IgD-negative memory B cell (primary cell): ENCODE results near the gene BRIX1. TPM values are rescaled to one million over a fixed set of nuclear protein-coding genes. Genes with fewer than 3 reads are reported as not detected.
"Not testable (repeated sequence)": the region's sequence is repeated elsewhere in the genome, so short reads cannot be mapped to it uniquely, and the experiment has no call there.

ENCODE experiments used
- H3K27ac Mint-ChIP-seq, 3 donors: one replicate each; pipeline ENCODE4 v1.8.0; 2020 to 2022; ENCODE audit warnings: mild to moderate bottlenecking in 3 of 3, mixed read lengths in 3 of 3, moderate library complexity in 1 of 3
- H3K27me3 Mint-ChIP-seq: one replicate; pipeline ENCODE4 v1.8.0; 2021; ENCODE audit warnings: mixed read lengths
- H3K36me3 Mint-ChIP-seq: one replicate; pipeline ENCODE4 v1.8.0; 2020; ENCODE audit warnings: mild to moderate bottlenecking, mixed read lengths
- H3K4me1 Mint-ChIP-seq, 3 donors: one replicate each; pipeline ENCODE4 v1.8.0; 2020 to 2022; ENCODE audit warnings: mixed read lengths in 3 of 3, mild to moderate bottlenecking in 1 of 3
- H3K4me3 Mint-ChIP-seq, 4 donors: one replicate each; pipeline ENCODE4 v1.8.0; 2020 to 2022; ENCODE audit warnings: mild to moderate bottlenecking in 4 of 4, mixed read lengths in 4 of 4, moderate library complexity in 3 of 4
- H3K9me3 Mint-ChIP-seq, 3 donors: one replicate each; pipeline ENCODE4 v1.8.0; 2020 to 2021; ENCODE audit warnings: mixed read lengths in 3 of 3, mild to moderate bottlenecking in 1 of 3
- polyA plus RNA-seq: library from polyadenylated mRNA; unstranded; fragments of 300-500 nt; fragmentation: Illumina TruSeq; gene quantifications from one replicate; pipeline ENCODE4 v1.2.3, GENCODE V29; 2021

The BRIX1 gene
- polyA plus RNA-seq, 1 donor from 2014 or later = 49.7 TPM

DNA sequence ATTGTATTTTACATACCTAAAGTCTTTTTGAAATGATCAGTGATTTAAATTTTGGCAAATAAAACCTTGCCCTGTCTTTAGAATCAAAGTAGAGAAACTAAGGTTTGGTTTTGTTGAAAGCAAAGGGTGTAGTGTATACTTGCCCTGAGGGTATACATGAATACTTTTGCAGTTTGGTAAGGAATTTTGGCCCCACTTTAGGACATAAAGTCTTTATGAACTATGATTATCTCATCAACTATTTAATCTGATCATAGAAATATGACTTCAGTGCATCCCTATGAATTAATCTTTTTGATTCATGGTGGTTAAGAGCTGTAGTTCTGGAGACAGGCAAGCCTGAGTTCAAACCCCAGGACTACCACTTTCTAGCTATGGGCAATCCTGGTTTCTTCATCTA lies 17.9 kb upstream of the BRIX1 start:
- Mint-ChIP-seq H3K4me1 (no peaks in the 10 kb centered on the region), H3K27ac (no peak overlapping the region), H3K27me3 (no peaks in the 10 kb centered on the region), H3K36me3 (no peaks in the 10 kb centered on the region), H3K9me3 (no peaks in the 10 kb centered on the region), H3K4me3 (no peak overlapping the region)

DNA sequence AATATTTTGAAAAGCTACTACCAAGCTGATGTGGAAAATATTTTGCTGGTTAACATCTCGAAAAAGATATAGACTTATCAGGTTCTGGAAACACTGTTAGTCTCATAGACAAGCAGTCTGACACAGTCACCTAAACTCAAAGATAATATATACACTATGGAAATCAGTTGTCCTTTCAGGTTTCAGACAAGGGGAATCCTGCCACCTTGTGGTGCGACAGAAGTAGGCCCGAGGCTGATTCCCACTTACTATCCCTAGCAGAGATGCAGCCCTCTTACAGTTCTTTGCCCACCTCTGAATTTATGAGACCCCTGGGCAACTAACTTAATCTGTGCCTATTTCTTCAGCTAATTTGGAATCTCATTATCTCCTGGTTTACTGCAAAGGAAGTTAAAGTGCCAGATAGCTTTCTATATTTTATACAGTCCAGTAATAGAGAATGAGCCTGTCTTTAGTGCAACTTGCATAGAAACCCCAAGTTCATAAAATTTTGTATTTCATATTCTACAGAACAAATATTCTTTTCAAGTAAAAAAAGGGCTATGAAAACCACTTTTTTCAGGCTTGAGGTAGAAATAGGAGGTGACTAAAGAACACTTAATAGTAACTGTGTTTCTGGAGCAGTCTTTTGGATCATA lies 17.1 kb upstream of the BRIX1 start:
- Mint-ChIP-seq H3K9me3 (no peaks in the 10 kb centered on the region), H3K36me3 (no peaks in the 10 kb centered on the region), H3K27me3 (no peaks in the 10 kb centered on the region), H3K4me1 (no peaks in the 10 kb centered on the region), H3K27ac (no peak overlapping the region), H3K4me3 (no peak overlapping the region)

DNA sequence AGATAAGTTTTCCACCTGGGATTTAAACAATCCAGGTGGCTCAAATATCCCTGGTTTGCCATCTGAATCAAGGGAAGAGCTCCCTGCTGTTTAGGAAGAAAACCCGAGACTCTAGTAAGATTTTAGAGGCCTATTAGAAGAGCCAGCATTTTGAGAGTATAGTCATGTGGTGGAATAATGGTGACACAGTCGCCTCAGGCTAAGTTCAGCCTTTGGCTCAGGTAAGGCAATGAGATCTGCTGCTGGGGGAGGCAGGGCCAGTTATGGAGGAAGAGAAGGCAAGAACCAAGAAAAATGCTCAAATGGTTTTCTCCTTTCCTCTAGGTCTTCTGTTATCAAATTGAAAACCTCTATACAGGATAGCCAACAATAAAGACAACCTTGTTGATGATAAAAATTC lies 16.4 kb upstream of the BRIX1 start:
- H3K27me3 Mint-ChIP-seq = no peaks in the 10 kb centered on the region
- no peak overlapping the region for H3K4me3 Mint-ChIP-seq
- H3K9me3 Mint-ChIP-seq = no peaks in the 10 kb centered on the region
- no peaks in the 10 kb centered on the region for H3K36me3 Mint-ChIP-seq
- H3K4me1 Mint-ChIP-seq = no peaks in the 10 kb centered on the region
- no peak overlapping the region for H3K27ac Mint-ChIP-seq

DNA sequence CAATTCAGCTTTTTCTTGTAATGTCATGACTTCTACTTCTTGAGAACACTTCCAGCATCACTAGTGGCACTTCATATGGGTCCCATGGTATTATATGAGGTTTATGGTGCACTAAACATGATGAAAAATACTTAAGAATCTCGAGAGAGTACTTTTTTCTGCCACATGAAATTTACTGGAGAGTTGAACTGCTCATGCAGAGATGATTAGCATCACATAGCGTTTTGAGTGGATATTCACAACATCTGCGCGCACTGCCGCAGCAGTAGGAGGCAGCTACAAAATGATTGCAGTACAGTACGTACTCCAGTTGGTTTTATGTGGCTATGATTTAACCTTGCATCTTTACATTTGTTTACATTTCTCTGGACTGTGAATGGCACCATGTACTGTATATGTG lies 14.9 kb upstream of the BRIX1 start:
- Mint-ChIP-seq H3K9me3 (no peaks in the 10 kb centered on the region), H3K4me1 (no peaks in the 10 kb centered on the region), H3K27me3 (no peaks in the 10 kb centered on the region), H3K27ac (no peak overlapping the region), H3K36me3 (no peaks in the 10 kb centered on the region), H3K4me3 (no peak overlapping the region)

DNA sequence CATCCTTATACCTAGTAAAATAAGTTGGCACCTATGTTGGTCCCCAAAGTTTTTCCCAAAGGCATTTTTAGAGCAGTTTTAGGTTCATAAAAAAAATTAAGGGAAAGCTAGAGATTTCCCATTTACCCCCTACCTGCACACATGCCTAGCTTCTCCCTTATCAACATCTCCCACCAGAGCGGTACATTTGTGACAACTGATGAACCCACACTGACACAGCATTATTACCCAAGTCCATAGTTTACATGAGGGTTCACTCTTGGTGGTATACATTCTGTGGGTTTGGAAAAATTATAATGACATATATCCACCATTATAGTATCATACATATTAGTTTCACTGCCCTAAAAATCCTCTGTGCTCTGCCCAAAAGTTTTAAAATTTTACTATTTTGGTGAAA lies 12.3 kb upstream of the BRIX1 start:
- H3K27me3 Mint-ChIP-seq = no peaks in the 10 kb centered on the region
- no peaks in the 10 kb centered on the region for H3K4me1 Mint-ChIP-seq
- H3K4me3 Mint-ChIP-seq = peak overlapping the region in 1 of 4 donors; percentile 35
- no peaks in the 10 kb centered on the region for H3K9me3 Mint-ChIP-seq
- no peaks in the 10 kb centered on the region for H3K36me3 Mint-ChIP-seq
- peak overlapping the region in 1 of 3 donors; percentile 29 for H3K27ac Mint-ChIP-seq

DNA sequence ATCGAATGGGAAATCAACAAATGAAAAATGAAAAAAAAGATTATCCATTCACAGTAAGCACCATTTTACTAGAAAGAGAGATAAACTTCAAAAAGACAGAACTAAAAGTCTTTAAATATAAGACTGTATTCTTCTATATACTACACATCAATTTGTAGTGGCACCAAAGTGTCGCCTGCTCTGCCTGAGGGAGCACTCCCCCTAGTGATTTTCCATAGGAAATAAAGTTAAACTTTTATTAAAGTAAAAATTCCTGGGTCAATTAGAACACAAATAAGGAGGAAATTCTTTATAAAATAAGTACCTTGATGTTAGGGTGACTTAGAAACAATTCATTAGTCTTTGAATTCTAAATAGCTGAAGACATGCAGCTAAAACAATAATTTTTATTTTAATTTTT lies 9.9 kb upstream of the BRIX1 start:
- no peaks in the 10 kb centered on the region for H3K27me3 Mint-ChIP-seq
- H3K36me3 Mint-ChIP-seq = peaks cover 4% of the 10 kb centered on the region
- no peak overlapping the region for H3K27ac Mint-ChIP-seq
- H3K9me3 Mint-ChIP-seq = no peaks in the 10 kb centered on the region
- peaks cover 0 to 1% (median 0%) of the 10 kb centered on the region in 3 donors for H3K4me1 Mint-ChIP-seq
- no peak overlapping the region for H3K4me3 Mint-ChIP-seq

DNA sequence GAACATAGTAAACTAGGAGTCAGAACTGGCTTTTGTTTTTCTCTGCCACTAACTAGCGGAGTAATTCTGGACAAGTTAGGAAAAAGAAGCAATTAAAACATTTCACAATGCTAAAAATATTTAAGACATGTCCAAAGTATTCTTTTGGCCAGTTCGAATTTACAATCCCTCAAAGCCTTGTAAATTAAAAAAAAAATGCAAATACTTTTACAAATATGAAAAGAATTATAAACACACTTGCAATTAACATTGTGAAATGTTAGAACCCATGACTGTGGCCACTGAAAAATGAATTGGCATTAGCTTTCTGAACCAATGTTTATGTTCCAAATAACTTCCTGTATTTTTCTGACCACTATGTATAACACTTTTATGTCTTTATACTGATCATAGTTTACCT lies 2.4 kb upstream of the BRIX1 start:
- Mint-ChIP-seq H3K36me3 (peaks cover 6% of the 10 kb centered on the region), H3K27ac (no peak overlapping the region), H3K9me3 (no peaks in the 10 kb centered on the region), H3K4me3 (no peak overlapping the region), H3K27me3 (no peaks in the 10 kb centered on the region), H3K4me1 (peaks cover 16 to 26% (median 22%) of the 10 kb centered on the region in 3 donors)

DNA sequence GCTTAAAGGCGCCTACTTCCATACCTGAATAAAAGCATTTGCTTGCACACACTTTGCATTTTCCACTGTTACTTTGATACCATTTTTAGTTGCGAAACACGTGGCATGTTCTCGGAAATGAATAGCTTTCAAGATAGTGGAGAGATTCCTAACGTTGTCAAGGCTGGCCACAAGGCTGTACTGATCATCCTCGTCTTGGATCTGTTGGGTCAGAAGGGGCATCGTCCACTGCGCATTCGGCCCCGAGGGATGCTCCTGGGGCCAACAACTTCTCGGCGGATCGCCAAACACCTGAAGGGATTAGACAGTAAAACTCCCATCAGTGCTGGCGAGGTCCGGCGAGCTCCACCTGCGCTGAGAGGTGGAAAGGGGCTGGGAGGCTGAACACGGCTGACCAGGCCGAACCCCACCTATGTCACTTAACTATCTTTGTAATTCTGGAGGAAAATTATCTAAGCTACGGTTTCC lies 806 bp upstream of the BRIX1 start:
- Mint-ChIP-seq H3K4me1 (peaks cover 16 to 26% (median 21%) of the 10 kb centered on the region in 3 donors), H3K36me3 (peaks cover 5% of the 10 kb centered on the region)

DNA sequence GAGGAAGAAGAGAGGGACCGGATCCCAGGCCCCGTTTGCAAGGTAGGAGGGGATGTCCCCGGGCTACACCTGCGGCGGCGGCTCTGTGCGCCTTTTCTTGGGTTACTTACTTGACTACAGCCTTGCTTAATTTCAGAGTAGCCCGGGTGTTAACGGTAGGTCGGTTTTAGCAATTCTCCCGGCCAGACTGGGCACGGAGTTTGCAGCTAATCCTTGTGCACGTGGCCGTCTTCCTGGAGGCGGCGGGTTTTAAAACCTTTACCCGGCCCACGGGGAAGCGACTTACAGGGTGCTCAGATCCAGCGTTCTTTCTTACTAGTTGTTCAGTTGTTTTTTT lies 313 bp downstream of the BRIX1 start:
- Mint-ChIP-seq H3K9me3 (no peaks in the 10 kb centered on the region), H3K27me3 (no peaks in the 10 kb centered on the region), H3K27ac (no peak overlapping the region), H3K4me3 (no peak overlapping the region), H3K36me3 (peaks cover 2% of the 10 kb centered on the region), H3K4me1 (peaks cover 16 to 26% (median 21%) of the 10 kb centered on the region in 3 donors)

More for the DNA sequence above, 806 bp upstream of the BRIX1 start:
- Mint-ChIP-seq H3K9me3 (no peaks in the 10 kb centered on the region), H3K27ac (no peak overlapping the region), H3K4me3 (no peak overlapping the region), H3K27me3 (no peaks in the 10 kb centered on the region)

DNA sequence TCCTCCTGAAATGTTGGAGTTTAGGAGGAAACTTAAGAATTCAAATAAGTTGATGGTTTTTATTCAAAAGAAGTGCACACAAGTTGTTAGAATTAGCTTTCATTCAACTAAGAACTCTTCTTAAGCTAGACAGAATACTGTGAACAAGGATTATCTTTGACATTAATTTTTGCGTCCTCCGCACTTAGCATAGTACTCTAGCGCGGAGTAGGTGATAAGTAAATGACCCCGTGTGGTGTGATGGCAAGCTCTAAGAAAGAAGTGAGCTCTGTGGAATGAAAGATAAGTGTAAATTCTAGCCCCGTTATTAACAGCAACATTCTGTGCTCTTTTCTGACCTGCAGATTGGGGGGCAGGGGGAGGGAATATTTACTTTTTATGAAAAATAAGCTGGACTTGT lies 1.0 kb downstream of the BRIX1 start:
- Mint-ChIP-seq H3K4me1 (peaks cover 16 to 26% (median 21%) of the 10 kb centered on the region in 3 donors), H3K9me3 (no peaks in the 10 kb centered on the region), H3K36me3 (peaks cover 2% of the 10 kb centered on the region), H3K27me3 (no peaks in the 10 kb centered on the region), H3K4me3 (peak overlapping the region in 1 of 4 donors; percentile 35), H3K27ac (peak overlapping the region in 2 of 3 donors; percentile 56 to 67)

DNA sequence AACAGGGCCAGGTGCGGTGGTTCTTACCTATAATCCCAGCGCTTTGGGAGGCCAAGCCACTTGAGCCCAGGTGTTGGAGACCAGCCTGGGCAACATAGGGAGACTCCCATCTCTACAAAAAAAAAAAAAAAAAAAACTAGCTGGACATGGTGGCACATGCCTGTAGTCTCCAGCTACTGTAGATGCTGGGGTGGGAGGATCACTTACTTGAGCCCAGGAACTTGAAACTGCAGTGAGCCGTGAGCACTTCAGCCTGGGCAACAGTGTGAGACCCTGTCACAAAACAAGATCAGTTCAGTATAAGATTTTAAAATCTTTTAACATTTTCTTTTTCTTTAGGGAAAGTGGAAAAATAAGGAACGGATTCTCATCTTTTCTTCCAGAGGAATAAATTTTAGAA lies 2.5 kb downstream of the BRIX1 start:
- Mint-ChIP-seq H3K36me3 (no peaks in the 10 kb centered on the region), H3K4me3 (peak overlapping the region in 1 of 4 donors; percentile 87), H3K4me1 (peaks cover 16 to 26% (median 21%) of the 10 kb centered on the region in 3 donors), H3K27ac (peak overlapping the region in 2 of 3 donors; percentile 67 to 72), H3K9me3 (no peaks in the 10 kb centered on the region), H3K27me3 (no peaks in the 10 kb centered on the region)

DNA sequence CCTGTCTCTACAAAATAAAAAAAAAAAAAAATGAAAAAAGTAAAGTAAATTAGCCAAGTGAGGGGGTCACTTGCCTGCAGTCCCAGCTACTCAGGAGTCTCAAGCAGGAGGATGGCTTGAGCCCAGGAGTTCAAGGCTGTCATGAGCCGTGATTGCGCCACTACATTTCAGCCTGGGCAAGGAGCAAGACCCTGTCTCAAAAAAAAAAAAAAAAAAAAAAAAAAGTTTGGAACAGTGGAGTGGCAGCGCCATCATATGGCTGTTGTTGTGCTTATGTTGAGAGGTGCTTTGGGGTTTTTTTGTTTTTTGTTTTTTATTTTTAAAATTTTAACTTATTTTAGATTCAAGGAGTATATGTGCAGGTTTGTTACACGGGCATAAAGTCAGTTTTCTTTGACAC lies 3.6 kb downstream of the BRIX1 start:
- Mint-ChIP-seq H3K4me1 (peaks cover 12 to 23% (median 16%) of the 10 kb centered on the region in 3 donors), H3K9me3 (no peaks in the 10 kb centered on the region), H3K36me3 (no peaks in the 10 kb centered on the region), H3K27me3 (no peaks in the 10 kb centered on the region), H3K4me3 (no peak overlapping the region), H3K27ac (no peak overlapping the region)

DNA sequence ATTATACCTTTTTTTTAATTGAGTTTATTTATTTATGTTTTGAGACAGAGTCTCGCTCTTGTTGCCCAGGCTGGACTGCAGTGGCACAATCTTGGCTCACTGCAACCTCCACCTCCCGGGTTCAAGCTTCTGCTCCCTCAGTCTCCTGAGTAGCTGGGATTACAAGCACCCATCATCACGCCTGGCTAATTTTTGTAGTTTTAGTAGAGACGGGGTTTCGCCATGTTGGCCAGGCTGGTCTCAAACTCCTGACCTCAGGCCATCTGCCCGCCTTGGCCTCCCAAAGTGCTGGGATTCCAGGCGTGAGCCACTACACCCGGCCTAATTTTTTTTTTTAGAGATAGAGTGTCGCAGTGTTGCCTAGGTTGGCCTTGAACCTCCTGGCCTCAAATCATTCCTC lies 7.7 kb downstream of the BRIX1 start:
- not testable (repeated sequence) for H3K4me1 Mint-ChIP-seq, H3K36me3 Mint-ChIP-seq, H3K27ac Mint-ChIP-seq, H3K4me3 Mint-ChIP-seq, H3K9me3 Mint-ChIP-seq, H3K27me3 Mint-ChIP-seq

DNA sequence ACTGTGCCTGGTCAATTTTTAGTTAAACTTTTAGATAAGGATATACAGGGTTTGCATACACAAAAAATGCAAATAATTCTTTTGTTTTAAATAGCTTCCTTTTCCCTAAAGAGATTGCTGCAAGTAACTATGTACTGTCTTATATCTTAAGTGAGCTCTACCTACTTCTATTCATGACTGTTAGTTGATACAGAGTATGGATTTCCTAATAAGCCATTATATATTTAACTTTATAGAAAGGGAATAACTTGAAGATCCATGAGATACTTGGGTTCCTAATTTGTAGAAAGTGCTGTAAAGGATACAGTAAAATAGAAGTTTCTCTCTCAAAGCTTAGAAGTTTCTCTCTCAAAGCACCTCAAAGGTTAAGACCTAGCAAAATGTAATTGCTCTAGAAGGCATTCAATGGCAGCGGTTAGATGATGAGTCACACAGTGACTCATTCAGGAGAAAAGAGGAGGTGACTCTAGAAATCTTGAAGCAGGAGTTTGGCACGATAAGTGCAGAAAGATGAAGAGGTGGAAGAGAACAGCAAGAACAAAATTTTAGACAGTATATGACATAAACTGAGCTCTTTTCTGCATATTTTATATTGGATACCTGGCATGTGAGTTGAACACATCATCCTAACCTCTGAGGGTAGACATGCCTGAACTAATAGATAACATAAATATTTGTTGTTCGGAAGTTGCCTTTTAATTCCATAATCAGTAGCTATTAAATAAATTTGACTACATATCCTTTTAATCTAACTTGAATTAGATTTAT lies 8.4 kb downstream of the BRIX1 start:
- Mint-ChIP-seq H3K36me3 (no peaks in the 10 kb centered on the region), H3K4me1 (peaks cover 0 to 6% (median 2%) of the 10 kb centered on the region in 3 donors), H3K9me3 (no peaks in the 10 kb centered on the region), H3K4me3 (no peak overlapping the region), H3K27ac (peak overlapping the region in 2 of 3 donors; percentile 31 to 73), H3K27me3 (no peaks in the 10 kb centered on the region)

DNA sequence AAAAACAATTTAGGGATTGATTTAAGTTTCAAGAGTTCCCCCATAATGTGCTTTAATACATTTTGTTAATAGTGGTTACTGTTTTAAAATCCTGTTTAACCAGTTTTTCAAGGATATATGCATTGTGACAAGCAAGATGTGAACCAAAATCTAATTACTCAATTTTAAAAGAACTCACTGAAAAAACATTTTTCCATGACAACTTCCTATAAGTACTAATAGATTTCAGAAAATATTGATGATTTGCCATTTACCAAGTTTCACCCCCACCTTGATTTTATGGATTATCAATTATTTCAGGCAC lies 8.9 kb downstream of the BRIX1 start:
- Mint-ChIP-seq H3K27me3 (no peaks in the 10 kb centered on the region), H3K4me3 (no peak overlapping the region), H3K9me3 (no peaks in the 10 kb centered on the region), H3K36me3 (no peaks in the 10 kb centered on the region), H3K4me1 (peaks cover 0 to 8% (median 6%) of the 10 kb centered on the region in 3 donors), H3K27ac (no peak overlapping the region)

DNA sequence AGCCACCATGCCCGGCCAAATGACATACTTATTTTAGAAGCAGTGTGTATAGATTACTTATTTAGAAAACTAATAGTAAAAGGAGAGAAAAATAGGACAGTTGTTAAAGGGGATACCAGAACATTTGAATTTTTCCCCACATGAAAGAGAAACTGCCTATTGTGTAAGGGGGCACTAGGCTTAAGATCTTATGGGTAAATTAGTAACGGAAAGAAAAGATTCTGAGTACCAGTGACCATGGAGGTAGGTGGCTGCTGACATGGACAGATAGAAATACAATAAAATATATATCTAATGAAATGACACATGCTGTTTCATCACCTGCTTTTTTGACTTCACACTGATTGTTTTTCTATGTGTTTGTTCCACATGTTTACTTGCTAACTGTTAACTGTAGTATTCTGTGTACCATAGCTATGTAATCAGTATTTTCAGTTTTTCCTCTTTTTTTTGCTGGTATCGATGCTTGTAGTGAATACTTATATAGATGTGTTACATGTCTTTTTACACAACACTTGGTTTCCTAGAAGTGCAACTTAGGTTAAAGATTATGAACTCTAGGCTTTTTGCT lies 10.9 kb downstream of the BRIX1 start:
- Mint-ChIP-seq H3K4me1 (peaks cover 12 to 18% (median 16%) of the 10 kb centered on the region in 3 donors), H3K4me3 (no peak overlapping the region), H3K27me3 (no peaks in the 10 kb centered on the region), H3K36me3 (peaks cover 3% of the 10 kb centered on the region), H3K9me3 (no peaks in the 10 kb centered on the region), H3K27ac (no peak overlapping the region)
